Erythroblast (primary cell): ENCODE measurements around the gene SOX1.

Source experiments
- GATA1 ChIP-seq: IDR thresholded peaks from 2 replicates; pipeline ENCODE4 v1.6.1; 2011; ENCODE audit warnings: low read depth, mild to moderate bottlenecking, control low read depth, low read length, moderate library complexity
- POLR2A ChIP-seq: IDR thresholded peaks from 2 replicates; pipeline ENCODE4 v1.6.1; 2011; ENCODE audit warnings: mild to moderate bottlenecking, low read length

- TF ChIP-seq POLR2A (no peak), GATA1 (no peak)
Measured at GRCh38 chr13:112112534-112113276, 45.8 kb downstream of the SOX1 start.
